AG09309 (cell line): Measurements from ENCODE around the gene CASK.
"Not testable (repeated sequence)": the region's sequence is repeated elsewhere in the genome, so short reads cannot be mapped to it uniquely, and the experiment has no call there.

ENCODE experiments used
- DNase-seq: peaks from one replicate; pipeline ENCODE4 v3.0.0-alpha.2; 2010; ENCODE audit warnings: low read depth
- H3K4me3 ChIP-seq: 2 replicates; pipeline ENCODE4 v1.5.1; 2011; ENCODE audit warnings: mild to moderate bottlenecking, low read depth, low read length, moderate library complexity; ENCODE audit not compliant: control insufficient read depth
- CTCF ChIP-seq: IDR thresholded peaks from 2 replicates; pipeline ENCODE4 v1.5.1; 2011; ENCODE audit warnings: mild to moderate bottlenecking, low read depth, low read length, inconsistent platforms; ENCODE audit not compliant: insufficient read depth, control insufficient read depth; ENCODE audit errors: missing control alignments

Gene CASK

GRCh38 chrX:41721590-41721989 lies 201.8 kb downstream of the CASK start:
- no peak overlapping the region for H3K4me3 ChIP-seq
- TF ChIP-seq CTCF = no peak

GRCh38 chrX:41720125-41720779 lies 203.1 kb downstream of the CASK start:
- no peak for TF ChIP-seq CTCF
- no peak overlapping the region for H3K4me3 ChIP-seq
- no peak for DNase-seq

More at GRCh38 chrX:41721590-41721989, 201.8 kb downstream of the CASK start:
- DNase-seq = no peak

- DNase-seq, H3K4me3 ChIP-seq: not testable (repeated sequence)
Measured at GRCh38 chrX:41719610-41720009, 203.7 kb downstream of the CASK start.

GRCh38 chrX:41718481-41719235 lies 204.7 kb downstream of the CASK start:
- DNase-seq = no peak
- no peak for TF ChIP-seq CTCF
- no peak overlapping the region for H3K4me3 ChIP-seq

- no peak for DNase-seq
- no peak overlapping the region for H3K4me3 ChIP-seq
- TF ChIP-seq CTCF = no peak
Measured at GRCh38 chrX:41716767-41717473, 206.4 kb downstream of the CASK start.

GRCh38 chrX:41716222-41716621 lies 207.1 kb downstream of the CASK start:
- TF ChIP-seq CTCF = no peak
- no peak for DNase-seq
- H3K4me3 ChIP-seq = no peak overlapping the region
